Measurements from ENCODE around the gene EGFR. TPM values are rescaled to one million over a fixed set of nuclear protein-coding genes. Genes with fewer than 3 reads are reported as not detected.

EGFR gene
- polyA plus RNA-seq, 1 of the 3 experiments (the other 2 are of a cell fraction): 37.6 TPM

DNA sequence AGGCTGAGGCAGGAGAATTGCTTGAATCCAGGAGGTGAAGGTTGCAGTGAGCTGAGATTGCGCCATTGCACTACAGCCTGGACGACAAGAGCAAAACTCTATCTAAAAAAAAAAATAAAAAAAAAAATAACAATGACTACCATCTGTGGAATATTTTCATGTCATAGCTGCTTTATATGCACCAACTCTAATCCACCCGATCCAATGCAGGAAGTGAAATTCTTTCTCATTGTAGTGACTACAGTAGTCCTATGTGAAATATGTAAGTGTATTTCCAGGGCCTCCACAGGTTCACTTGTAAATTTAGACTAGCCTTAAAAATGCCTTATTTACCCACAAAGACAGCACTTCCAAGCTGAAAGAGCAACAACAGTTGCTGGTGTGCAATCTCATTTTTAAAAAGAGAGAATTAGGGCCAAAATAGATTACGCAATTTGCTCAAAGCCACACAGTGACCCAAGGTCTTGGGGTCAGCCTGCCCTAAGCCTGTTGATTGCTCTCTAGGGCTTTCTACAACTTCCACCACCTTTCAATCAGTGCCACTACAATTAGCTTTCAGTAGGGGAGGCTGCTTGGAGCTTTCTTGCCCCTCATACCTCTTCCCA lies 25.8 kb upstream of the EGFR start:
- Histone ChIP-seq H3K9me3 (peaks cover 1% of the 10 kb centered on the region; the same call in 1 of the 2 replicates), H4K20me1 (ENCODE audit: insufficient read depth) (no peaks in the 10 kb centered on the region), H2AFZ (ENCODE audit: low read depth) (no peak overlapping the region), H3K4me3 (ENCODE audit: low read depth in 2 of 2, low read length in 1 of 2) (no peak overlapping the region), H3K4me2 (no peak overlapping the region), H3K79me2 (ENCODE audit: insufficient read depth) (no peaks in the 10 kb centered on the region), H3K9me2 (no peaks in the 10 kb centered on the region), H3F3A (replicated peaks; ENCODE audit: insufficient read depth) (peaks cover 32% of the 10 kb centered on the region), H3K27ac (ENCODE audit: low read depth in 2 of 2, low read length in 1 of 2) (no peak overlapping the region), H3K27me3 (ENCODE audit: insufficient read depth) (no peaks in the 10 kb centered on the region), H3K4me1 (ENCODE audit: control insufficient read depth in 1 of 2, insufficient read depth in 2 of 2, low read depth in 1 of 2, low read length in 1 of 2) (peaks cover 0 to 22% of the 10 kb centered on the region in 2 experiments; a peak in 2 of 4 replicates), H3K9ac (no peak overlapping the region), H3K36me3 (replicated peaks in 1 of 2; ENCODE audit: control insufficient read depth in 1 of 2, insufficient read depth in 2 of 2, low read length in 1 of 2) (no peaks in the 10 kb centered on the region)
- no peak for TF ChIP-seq NRF1 (IDR thresholded peaks at IDR 0.05; ENCODE audit: low read depth, low read length)
- TF ChIP-seq IRF3 (IDR thresholded peaks at IDR 0.05; ENCODE audit: low read depth, low read length): no peak
- no peak for TF ChIP-seq YY1 (IDR thresholded peaks at IDR 0.05; ENCODE audit: low read depth)
- no peak for TF ChIP-seq FOXJ3 (CRISPR knock-in tag; IDR thresholded peaks at IDR 0.05)
- no peak for TF ChIP-seq FOXM1 (IDR thresholded peaks at IDR 0.05; ENCODE audit: low read depth)
- no peak for TF ChIP-seq USF1 (IDR thresholded peaks at IDR 0.05; ENCODE audit: borderline replicate concordance, low read depth)
- TF ChIP-seq SIN3A (IDR thresholded peaks at IDR 0.05; ENCODE audit: borderline replicate concordance, low read depth, low read length): no peak
- no peak for TF ChIP-seq PBX3 (IDR thresholded peaks at IDR 0.05)
- WGBS (ENCODE audit: low lambda C conversion rate): 90% methylated on average over 4 of the region's 4 CpGs
- ChIA-PET POLR2A (no interaction called here), CTCF (interaction anchor here (1.2 to 2.1 kb wide), 2 partner anchors 219 to 262 kb away, joined by 3 to 5 read pairs; no protein-coding TSS in a partner anchor)
- no peak for DNase-seq

DNA sequence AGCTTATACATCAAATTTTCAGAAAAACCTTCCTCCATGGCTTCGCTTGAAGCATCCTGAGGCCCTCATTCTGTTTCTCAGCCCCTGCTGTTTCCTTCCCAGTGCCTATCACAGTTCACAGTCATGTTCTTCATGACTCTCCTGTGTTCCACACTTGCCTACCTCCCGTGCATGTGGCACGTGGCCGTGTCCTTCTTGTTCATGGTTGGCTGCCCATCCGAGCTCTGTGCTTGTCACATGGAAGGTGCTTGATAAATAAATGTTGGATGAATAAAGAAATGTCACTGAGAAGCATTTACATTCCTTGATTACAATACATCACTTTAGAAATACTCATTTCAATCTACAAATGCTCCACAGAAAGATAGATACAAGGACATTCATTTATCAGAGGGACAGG lies 23.7 kb upstream of the EGFR start:
- Histone ChIP-seq H3K79me2 (ENCODE audit: insufficient read depth) (no peaks in the 10 kb centered on the region), H3K27ac (ENCODE audit: low read depth in 2 of 2, low read length in 1 of 2) (peak overlapping the region in 1 of 2 experiments; percentile 78; a peak in 2 of 4 replicates), H3K9me3 (no peaks in the 10 kb centered on the region), H3K27me3 (ENCODE audit: insufficient read depth) (no peaks in the 10 kb centered on the region), H3K9me2 (no peaks in the 10 kb centered on the region), H3K4me1 (ENCODE audit: control insufficient read depth in 1 of 2, insufficient read depth in 2 of 2, low read depth in 1 of 2, low read length in 1 of 2) (peaks cover 0 to 22% of the 10 kb centered on the region in 2 experiments; a peak in 2 of 4 replicates), H3K9ac (no peak overlapping the region), H3K4me2 (peak overlapping the region; percentile 42), H2AFZ (ENCODE audit: low read depth) (no peak overlapping the region), H4K20me1 (ENCODE audit: insufficient read depth) (no peaks in the 10 kb centered on the region), H3K4me3 (ENCODE audit: low read depth in 2 of 2, low read length in 1 of 2) (no peak overlapping the region), H3K36me3 (replicated peaks in 1 of 2; ENCODE audit: control insufficient read depth in 1 of 2, insufficient read depth in 2 of 2, low read length in 1 of 2) (no peaks in the 10 kb centered on the region), H3F3A (replicated peaks; ENCODE audit: insufficient read depth) (peaks cover 36% of the 10 kb centered on the region)
- POLR2A ChIA-PET: no interaction called here
- CTCF ChIA-PET: interaction anchor here (2.0 kb wide), 1 partner anchor 260 kb away, joined by 7 read pairs; no protein-coding TSS in a partner anchor
- 96% methylated on average over 5 of the region's 5 CpGs for WGBS (ENCODE audit: low lambda C conversion rate)
- TF ChIP-seq NFIC (IDR thresholded peaks at IDR 0.05; ENCODE audit: borderline replicate concordance) (no peak), GABPA (IDR thresholded peaks at IDR 0.05; ENCODE audit: low read depth) (no peak), POLR2AphosphoS5 (IDR thresholded peaks at IDR 0.05; ENCODE audit: low read depth, low read length) (no peak), MXI1 (IDR thresholded peaks at IDR 0.05; ENCODE audit: low read depth, low read length) (no peak), RXRA (IDR thresholded peaks at IDR 0.05; ENCODE audit: borderline replicate concordance, low read depth) (no peak), MEF2A (IDR thresholded peaks at IDR 0.05; ENCODE audit: borderline replicate concordance, low read depth) (no peak), SIN3A (IDR thresholded peaks at IDR 0.05; ENCODE audit: borderline replicate concordance, low read depth, low read length) (no peak), CHD2 (IDR thresholded peaks at IDR 0.05; ENCODE audit: low read length, partially characterized antibody) (no peak), TEAD4 (IDR thresholded peaks at IDR 0.05; ENCODE audit: borderline replicate concordance, insufficient read depth) (no peak), RAD21 (IDR thresholded peaks at IDR 0.05; ENCODE audit: low read length) (no peak), FOXJ3 (CRISPR knock-in tag; IDR thresholded peaks at IDR 0.05) (no peak), JUND (IDR thresholded peaks at IDR 0.05) (no peak), SMC3 (IDR thresholded peaks at IDR 0.05; ENCODE audit: low read depth, low read length) (no peak), PBX3 (IDR thresholded peaks at IDR 0.05) (no peak)
- TF ChIP-seq, protein P1, sequence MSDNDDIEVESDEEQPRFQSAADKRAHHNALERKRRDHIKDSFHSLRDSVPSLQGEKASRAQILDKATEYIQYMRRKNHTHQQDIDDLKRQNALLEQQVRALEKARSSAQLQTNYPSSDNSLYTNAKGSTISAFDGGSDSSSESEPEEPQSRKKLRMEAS (IDR thresholded peaks at IDR 0.05; ENCODE audit: low read depth): no peak
- TF ChIP-seq, protein P2, sequence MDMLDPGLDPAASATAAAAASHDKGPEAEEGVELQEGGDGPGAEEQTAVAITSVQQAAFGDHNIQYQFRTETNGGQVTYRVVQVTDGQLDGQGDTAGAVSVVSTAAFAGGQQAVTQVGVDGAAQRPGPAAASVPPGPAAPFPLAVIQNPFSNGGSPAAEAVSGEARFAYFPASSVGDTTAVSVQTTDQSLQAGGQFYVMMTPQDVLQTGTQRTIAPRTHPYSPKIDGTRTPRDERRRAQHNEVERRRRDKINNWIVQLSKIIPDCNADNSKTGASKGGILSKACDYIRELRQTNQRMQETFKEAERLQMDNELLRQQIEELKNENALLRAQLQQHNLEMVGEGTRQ (IDR thresholded peaks at IDR 0.05; ENCODE audit: borderline replicate concordance, low read depth, low read length): no peak
- no peak for DNase-seq

Data from SK-N-SH (cell line).